Embryonic facial prominence (tissue), 1 donor: Measurements from ENCODE around the gene DOK5.

Source experiments
- DNase-seq: peaks from one replicate; pipeline ENCODE4 v3.0.0-alpha.2; 2016; ENCODE audit errors: extremely low spot score

DOK5 gene

GRCh38 chr20:54557806-54558590 lies 82.6 kb downstream of the DOK5 start:
- DNase-seq: no peak

DNA sequence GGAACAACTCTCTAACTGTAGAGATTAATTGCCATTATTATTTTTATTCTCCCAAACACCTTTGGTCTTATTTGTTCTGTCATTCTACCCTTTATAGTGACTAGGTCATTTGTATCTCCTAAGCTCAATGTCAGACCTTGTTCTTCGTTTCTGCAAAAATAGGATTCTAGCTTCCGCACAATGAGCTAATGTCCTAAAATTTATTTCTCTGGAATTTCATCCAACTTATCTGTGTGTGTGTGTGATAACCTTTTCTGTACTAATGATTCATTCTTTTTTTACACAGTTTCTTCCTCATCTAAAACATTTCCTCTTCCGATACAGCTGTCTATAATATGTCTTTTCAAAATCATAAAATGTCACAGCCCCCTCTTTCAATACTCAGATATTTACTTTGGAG lies 84.5 kb downstream of the DOK5 start:
- DNase-seq: no peak

- no peak for DNase-seq
These were observed 85.0 kb downstream of the DOK5 start for GRCh38 chr20:54560357-54560756.

- DNase-seq: no peak
These were observed 89.9 kb downstream of the DOK5 start for GRCh38 chr20:54565255-54565654.

- no peak for DNase-seq
These were observed 90.8 kb downstream of the DOK5 start for GRCh38 chr20:54566031-54566688.

GRCh38 chr20:54570561-54570960 lies 95.2 kb downstream of the DOK5 start:
- DNase-seq: no peak

DNA sequence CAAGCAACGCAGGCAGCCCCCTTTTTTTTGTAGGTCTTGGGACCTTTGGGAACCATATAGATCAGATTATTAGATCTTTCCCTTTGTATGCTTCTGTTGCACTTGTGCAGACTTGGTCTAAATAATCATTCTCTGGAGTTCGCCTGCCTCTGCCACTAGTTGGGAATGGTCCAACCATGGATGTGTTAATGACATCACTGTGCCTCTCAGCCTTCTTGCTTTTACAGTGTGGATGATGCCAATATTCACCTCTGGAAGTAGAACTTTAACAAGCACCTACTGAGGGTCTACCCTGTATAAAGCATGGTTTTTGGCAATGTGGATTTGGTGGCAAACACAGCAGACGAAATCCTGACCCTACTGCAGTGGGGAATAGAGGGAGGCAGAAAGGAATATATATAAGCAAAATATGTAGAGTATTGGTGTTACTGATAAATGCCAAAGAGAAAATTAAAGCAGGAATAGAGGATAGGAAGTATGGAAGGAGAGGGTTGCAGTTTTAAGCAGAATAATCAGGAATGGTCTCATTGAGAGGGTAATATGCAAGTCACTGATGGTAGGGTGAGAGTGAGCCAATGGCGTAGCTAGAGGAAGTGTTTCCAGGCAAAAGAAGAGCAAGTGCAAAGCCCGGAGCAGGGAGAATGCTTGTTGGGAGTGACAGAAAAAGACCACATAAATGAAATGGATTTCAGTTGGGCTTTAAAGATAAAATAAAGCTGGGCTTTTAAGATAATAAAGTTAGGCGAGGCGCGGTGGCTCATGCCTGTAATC lies 97.5 kb downstream of the DOK5 start:
- no peak for DNase-seq

GRCh38 chr20:54573838-54574237 lies 98.4 kb downstream of the DOK5 start:
- no peak for DNase-seq

DNA sequence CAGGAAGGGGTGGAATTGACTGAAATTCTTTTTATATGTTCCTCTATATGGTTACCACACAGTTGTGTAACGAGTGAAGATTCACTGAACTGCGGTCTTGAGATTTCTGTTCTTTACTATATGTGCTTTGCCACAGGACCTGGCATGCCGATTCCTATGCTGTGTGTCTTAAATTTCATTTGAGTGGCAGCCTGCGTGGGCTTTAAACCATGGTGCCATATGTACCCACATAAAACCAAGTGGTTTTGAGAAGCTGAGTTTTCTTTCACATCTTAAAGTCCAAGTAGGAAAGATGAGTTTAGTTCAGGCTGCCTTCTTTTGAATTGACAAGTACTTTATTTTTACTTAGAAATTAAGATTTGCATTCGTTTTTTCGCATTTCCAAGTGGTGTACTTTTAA lies 101.1 kb downstream of the DOK5 start:
- no peak for DNase-seq

GRCh38 chr20:54577637-54578036 lies 102.2 kb downstream of the DOK5 start:
- DNase-seq: no peak

GRCh38 chr20:54585217-54585616 lies 109.8 kb downstream of the DOK5 start:
- DNase-seq: no peak

DNA sequence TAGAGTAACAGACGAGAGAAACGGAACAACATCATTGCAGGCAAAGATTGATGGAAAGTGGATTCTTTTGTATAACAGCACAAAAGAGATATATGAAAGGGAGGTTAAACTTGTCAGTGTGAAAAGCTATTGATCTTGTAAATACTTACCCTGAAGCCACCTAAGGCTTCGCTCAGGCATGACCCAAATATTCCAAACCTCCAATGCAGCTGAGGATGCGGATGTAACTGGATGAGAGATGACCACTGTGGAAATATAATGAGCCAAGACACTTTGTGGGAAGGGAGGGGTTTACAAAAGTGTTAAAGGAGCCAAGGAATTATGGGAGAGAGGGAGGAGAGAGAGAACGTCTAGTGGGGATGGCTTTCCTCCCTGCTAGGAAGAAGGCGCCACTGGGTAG lies 112.0 kb downstream of the DOK5 start:
- DNase-seq: no peak

- no peak for DNase-seq
These were observed 114.1 kb downstream of the DOK5 start for GRCh38 chr20:54589402-54590030.

DNA sequence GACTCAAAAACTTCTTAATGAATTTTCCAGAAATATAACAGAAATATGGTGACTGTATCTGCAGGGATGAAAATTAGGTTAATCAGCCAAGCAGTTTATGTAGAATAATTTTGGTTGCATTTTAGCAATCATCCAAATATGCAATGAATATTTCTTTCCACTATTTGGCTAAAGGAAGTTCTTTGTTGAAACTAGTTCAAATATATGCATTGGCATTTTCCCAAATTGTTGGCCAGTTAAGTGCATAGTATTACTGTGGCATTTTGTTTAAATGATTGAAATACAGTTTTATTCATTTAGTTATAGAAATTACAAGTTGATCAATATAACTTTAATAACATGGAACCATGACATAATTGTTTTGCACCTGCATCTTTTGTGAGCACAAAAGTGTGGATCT lies 115.5 kb downstream of the DOK5 start:
- DNase-seq: no peak

DNA sequence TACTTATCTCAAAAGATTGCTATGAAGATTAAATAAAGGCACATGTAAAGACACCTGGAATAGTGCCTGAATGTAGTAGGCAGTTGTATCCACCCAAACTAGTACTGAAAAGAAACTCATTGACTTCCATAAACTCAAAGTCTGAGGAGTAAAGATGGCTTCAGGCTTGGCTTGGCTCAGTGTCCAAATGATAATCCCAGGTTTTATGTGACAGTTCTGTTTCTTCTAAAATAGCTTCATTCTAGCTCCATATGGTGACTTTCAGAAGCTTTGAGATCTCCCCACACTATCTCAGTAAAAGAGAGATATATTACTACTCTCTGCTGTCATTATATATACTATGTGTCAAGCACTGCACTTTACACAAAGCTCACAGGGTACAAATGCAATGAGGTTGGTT lies 121.3 kb downstream of the DOK5 start:
- no peak for DNase-seq

DNA sequence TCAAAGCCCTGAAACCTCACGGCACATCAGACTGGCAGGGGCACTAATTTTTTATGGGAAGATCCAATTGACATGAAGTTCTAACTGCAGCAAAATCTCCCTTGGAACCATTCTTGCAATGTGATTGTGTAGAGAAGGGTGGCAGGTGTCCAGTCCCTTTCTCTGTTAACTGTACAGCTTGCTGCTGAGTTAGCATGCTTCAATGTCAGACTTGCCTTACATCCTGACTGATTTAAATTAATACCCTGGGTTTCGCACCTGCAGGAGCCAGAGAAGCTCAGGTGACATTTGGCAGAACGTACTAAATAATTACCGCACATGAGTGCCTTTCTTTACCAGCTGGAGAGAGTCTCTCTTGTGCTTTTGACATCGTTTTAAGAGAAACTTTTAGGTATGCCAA lies 123.0 kb downstream of the DOK5 start:
- DNase-seq: no peak

- DNase-seq: no peak
These were observed 125.2 kb downstream of the DOK5 start for GRCh38 chr20:54600634-54601033.

GRCh38 chr20:54601831-54602515 lies 126.6 kb downstream of the DOK5 start:
- no peak for DNase-seq

GRCh38 chr20:54605319-54605718 lies 129.9 kb downstream of the DOK5 start:
- DNase-seq: no peak

GRCh38 chr20:54606380-54606779 lies 131.0 kb downstream of the DOK5 start:
- DNase-seq: no peak

DNA sequence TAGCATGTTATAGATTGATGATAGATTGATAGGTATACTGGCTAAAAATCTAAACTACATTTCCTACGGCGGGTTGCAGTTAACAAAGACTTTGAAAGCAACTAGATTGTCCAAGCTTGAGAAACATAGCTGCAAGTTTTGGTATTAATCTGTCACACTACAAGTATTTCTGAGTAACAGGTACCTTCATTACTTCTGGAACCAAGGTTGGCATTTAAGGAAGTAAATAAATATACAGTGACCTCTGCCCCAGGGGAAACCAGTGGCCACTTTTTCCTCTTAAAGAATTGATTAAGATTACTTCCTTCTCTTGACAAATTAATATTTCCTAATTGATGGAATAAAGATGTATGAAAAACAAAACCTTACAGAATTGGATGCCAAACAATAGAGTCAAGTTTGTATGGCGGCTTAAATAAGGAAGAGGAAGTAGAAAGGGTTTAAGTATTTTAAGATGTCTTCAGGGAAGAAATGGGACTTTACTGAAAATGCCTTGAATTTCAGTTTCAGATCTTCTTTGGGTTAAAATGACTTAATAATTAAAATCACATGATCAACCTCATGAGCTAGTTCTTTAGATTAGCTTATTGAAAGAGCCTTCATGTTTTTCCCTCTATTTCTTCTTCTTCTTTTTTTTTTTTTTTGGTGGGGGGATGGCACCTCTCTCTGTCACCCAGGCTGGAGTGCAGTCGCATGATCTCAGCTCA lies 132.8 kb downstream of the DOK5 start:
- DNase-seq: no peak
